GM19397 (cell line): ENCODE measurements around the gene RPS29.
"Not testable (repeated sequence)": the region's sequence is repeated elsewhere in the genome, so short reads cannot be mapped to it uniquely, and the experiment has no call there.

Source experiments
- ATAC-seq: cut with Tn5 transposase; IDR thresholded peaks from one replicate; pipeline ENCODE4 v1.9.1; 2021; ENCODE audit warnings: mild to moderate bottlenecking, moderate library complexity; ENCODE audit not compliant: unreplicated experiment

Gene RPS29

DNA sequence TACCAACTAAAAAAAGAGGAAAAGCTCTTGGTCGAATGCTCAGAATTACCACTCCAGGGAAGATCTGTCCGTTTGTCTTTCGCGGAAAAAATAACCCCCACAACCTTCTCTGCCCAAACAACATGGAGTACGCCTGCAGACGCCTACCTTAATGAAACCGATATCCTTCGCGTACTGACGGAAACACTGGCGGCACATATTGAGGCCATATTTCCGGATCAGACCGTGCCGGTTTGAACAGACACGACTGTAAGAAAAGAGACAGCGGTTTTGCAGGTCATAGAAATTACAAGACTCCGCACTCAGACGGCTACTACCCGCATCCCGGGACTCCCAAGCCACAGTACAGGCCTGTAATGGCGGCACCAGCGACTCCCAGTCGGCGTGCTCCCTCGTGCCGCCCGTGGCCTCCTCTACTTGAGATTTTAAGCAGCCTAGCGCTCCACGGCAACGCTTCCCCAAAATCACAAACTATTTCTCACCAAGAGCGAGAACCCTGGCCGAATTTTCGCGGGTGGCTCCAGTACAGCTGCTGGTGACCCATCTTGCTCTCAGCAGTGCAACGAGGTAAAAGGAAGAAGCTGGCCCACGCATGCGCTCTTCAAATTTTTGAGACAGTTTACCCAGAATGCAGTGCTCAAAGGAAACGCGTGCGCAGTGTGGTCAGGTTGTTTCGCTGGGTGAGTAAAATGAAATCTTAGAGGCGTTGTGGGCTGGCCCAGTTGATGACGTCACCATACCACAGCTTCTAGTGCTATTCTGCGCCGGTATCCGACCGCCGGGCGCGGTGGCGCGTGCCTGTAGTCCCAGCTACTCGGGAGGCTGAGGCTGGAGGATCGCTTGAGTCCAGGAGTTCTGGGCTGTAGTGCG, at the start of gene RPS29:
Gene RPS29 (minus strand): TSS at position 578 of the 870 bp plus-strand sequence. CDS start 34 bp downstream, at position 544.
- ATAC-seq: peak; percentile 88

DNA sequence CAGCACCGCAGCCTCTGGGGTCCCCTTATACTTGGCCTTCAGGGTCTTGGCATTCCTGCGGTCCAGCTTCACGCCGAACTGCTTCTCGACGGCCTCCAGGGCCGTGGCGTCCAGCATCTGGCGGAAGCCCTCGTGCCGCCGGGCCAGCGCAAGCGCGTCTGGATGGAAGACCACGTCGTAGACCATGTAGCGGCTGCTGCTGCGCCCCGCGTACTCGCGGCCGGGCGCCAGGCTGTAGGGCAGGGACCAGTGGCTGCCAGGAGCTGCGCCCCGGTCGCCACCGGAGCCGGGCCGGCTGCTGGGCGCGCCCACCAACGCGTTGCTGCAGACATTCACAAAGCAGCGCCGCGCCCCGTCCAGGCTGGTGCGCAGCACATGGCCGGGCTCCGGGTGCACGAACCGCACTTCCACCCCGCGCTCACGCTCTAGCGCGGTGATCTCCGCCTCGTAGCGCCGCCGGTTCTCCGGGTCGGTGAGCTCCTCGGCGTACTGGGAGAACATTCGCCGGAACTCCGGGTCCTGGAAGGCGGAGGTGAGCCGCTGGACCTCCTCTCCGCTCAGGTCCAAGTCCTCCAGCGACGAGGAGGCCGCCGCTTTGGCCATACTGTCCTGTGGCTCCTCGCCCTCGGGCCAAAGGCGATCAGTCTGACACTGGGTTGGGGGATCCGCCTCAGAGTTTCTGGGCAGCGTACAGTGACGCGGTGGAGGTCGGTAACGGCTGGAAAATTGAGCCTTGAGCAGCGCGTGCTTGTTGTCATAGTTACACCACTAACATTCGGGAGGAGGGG, 48.6 kb upstream of the RPS29 start, which contains the start of gene DNAAF2:
Gene DNAAF2 (minus strand): TSS at position 698 of the 788 bp plus-strand sequence. CDS start 95 bp downstream, at position 603.
- peak; percentile 31 for ATAC-seq

DNA sequence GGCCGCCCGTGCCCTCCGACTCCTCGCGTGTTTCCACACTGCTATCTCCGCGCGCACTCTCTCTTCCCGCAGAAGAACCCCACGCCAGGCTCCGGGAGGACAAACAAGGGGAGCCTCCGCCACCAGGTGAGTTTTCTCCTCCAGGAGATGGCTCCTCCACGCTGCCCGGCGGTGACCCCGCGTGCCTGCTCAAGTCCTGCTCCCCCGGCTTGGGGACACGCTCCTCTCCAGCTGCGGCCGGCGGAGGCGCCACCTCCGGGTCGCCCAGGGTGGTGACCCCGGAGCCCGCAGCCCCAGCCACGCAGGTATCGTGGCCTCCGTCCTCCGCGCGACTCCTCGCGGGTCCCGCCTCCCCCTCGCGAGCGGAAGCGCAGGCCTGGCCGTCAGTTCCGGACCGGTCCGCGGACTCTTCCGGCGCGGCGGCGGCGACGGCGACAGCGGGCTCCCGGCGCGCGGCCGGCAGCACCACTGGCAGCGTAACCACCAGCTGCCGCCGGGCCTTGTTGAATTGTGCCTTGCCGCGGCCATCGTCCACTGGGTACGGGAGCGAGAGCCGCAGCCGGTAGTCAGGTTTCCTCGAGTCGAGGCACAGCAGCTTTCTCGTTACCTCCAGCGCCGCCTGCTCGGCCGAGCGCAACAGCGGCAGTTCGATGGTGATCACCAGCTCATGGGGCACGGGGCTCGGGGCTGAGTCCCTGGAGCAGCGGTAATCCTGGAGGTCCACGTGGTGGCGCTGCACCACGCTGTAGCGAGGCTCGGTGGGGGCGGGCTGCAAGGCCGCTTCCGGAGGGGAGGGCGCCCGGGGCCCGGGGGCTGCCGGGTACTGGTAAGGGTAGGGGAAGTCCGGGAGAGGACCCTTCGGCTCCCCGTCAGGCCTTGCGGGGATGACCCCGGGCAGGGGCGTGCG, 47.7 kb upstream of the RPS29 start:
- peak; percentile 79 for ATAC-seq

DNA sequence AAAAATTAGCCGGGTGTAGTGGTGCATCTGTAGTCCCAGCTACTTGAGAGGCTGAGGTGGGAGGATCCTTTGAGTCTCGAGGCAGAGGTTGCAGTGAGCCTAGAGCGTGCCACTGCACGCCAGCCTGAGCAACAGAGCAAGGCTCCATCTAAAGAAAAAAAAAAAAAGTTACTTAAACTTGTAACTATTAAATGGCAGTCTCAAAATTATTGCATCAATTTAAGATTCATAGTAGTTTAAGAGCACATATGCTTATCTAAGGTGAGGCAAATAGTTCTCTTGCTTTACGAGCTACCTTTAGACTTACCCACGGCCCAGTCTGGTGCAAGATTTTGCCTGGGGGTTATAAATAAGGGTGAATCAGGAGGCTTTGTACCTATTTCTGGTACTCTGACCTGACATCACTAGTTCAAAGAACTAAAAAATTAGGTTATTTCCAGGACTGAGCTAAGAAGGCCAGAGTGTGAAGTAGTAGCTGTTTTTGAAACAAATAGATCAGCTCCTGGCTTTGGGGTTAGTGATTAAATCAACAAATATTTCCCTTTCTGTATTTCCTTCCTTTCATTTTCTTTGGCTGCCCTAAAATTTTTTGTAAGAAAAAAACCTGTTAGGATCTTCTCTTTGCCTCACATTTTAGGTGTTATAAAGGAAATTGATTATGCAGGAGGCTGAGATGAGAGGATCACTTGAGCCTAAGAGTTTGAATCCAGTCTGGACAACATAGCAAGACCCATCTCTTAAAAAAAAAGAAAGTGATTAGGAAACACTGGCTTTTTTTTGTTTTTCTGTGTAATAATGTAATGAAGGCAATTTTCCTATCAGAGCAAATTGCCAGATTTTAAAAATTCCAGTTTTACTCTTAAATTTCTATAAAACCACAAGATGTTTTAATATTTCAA, 38.0 kb upstream of the RPS29 start:
- no peak for ATAC-seq

DNA sequence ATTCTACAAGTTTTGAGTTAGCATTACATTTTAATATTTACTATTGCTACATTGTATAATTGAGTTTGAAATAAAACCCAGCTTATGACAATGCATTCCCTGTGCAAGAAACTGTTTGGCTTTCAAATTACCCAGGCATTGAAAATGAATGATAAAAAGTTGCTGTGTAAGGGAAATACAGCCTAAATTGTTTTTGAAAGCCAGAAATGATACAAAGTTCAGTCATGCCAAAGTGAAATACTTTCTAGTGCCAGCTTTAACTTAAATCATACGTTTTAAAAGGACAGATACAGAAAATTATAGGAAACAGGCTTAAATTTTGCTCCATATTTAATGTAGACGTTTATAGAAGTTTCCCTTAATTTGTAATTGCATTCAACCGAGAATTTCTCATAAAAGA, 37.2 kb upstream of the RPS29 start:
- ATAC-seq: no peak

DNA sequence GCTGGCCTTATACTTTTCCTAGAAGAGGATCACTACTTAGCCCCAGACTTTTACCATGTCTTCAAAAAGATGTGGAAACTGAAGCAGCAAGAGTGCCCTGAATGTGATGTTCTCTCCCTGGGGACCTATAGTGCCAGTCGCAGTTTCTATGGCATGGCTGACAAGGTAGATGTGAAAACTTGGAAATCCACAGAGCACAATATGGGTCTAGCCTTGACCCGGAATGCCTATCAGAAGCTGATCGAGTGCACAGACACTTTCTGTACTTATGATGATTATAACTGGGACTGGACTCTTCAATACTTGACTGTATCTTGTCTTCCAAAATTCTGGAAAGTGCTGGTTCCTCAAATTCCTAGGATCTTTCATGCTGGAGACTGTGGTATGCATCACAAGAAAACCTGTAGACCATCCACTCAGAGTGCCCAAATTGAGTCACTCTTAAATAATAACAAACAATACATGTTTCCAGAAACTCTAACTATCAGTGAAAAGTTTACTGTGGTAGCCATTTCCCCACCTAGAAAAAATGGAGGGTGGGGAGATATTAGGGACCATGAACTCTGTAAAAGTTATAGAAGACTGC, 35.9 kb upstream of the RPS29 start:
- no peak for ATAC-seq

DNA sequence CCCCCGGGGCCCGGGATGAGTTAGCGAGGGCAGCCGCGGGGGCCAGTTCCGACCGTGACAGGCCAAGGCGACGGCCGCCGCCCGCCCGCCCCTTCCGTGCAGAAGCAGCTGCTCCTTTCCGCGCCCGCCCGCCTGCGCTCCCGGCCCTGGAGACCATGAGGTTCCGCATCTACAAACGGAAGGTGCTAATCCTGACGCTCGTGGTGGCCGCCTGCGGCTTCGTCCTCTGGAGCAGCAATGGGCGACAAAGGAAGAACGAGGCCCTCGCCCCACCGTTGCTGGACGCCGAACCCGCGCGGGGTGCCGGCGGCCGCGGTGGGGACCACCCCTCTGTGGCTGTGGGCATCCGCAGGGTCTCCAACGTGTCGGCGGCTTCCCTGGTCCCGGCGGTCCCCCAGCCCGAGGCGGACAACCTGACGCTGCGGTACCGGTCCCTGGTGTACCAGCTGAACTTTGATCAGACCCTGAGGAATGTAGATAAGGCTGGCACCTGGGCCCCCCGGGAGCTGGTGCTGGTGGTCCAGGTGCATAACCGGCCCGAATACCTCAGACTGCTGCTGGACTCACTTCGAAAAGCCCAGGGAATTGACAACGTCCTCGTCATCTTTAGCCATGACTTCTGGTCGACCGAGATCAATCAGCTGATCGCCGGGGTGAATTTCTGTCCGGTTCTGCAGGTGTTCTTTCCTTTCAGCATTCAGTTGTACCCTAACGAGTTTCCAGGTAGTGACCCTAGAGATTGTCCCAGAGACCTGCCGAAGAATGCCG, 35.1 kb upstream of the RPS29 start:
- ATAC-seq: peak; percentile 39

DNA sequence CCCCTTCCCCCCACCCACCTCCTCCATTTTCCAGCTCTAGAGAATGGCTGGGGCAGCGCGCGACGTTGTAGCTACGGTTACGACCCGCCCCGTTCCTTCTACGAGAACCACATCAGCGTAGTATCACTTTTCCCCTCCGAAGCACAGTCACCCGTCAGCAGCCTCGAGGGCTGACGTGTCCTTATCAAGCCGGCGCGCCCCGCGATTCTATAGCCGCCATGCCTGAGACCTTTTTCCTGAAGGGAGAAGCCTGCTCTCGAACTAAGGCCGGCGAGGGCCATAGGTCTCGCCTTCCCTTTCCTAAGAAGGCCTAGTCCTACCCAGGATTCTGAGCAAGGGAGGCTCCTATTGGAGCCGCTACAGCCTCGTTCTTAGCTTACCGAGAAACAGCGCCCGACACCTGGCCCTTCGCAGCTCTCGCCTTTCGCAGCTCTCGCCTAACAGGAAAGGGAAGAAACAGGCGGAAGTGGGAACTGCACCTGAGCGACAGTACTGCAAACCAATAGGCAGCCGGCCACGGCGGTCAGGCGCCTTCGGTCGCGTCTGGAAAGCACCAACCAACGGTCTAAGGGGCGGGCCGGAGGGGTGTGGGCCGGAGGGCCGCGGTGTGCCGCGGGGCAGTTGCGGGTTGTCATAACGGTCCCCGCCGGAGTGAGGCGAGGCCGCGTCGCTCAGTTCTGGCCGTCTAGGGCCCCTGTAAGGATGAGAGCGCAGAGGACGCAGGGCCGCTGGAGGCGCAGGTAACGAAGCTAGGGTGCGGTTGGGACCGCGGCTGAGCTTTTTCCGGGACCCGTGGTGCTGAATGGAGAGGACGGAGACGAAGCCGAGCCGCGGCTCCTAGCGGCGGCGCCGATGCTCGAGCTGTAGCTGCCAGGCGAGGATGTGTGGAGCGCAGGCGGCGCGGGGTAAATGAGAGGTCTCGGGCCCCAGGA, 34.3 kb upstream of the RPS29 start, which contains the start of the genes MGAT2 and RPL36AL:
Gene MGAT2 (plus strand): TSS at position 618 of the 932 bp plus-strand sequence. CDS start 470 bp downstream, outside the sequence.
Gene RPL36AL (minus strand): TSS at position 445 of the 932 bp plus-strand sequence. CDS start 1,522 bp downstream, outside the sequence.
- ATAC-seq: peak; percentile 97

DNA sequence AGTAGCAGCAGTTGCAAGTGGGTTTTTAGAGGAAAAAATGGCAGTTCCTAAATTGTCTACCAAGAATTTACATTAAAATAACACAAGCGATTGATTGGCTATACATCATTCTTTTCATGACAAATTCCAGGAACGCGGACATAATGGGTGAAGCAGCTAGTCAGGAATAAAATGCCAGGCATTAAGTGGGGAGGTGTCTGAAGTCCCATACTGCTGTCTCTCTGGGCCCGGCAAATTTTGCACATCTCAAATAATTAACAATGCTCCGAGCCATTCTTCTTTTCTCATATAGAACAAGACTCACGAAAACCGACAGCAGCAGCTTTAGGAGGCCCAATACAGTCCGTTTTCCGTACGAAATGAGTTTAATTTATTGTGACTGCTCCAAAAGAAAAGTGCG, 33.5 kb upstream of the RPS29 start:
- no peak for ATAC-seq

DNA sequence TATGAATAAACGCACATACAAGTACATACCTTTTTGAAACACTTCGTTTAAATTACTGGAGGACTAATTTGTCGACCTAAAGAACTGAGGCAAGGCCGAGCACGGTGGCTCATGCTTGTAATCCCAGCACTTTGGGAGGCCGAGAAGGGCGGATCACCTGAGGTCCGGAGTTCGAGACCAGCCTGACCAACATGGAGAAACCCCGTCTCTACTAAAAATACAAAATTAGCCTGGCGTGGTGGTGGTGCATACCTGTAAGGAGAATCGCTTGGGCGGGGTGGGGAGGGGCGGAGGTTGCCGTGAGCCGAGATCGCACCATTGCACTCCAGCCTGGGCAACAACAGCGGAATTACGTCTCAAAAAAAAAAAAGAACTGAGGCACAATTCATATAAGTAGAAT, 33.1 kb upstream of the RPS29 start:
- not testable (repeated sequence) for ATAC-seq

DNA sequence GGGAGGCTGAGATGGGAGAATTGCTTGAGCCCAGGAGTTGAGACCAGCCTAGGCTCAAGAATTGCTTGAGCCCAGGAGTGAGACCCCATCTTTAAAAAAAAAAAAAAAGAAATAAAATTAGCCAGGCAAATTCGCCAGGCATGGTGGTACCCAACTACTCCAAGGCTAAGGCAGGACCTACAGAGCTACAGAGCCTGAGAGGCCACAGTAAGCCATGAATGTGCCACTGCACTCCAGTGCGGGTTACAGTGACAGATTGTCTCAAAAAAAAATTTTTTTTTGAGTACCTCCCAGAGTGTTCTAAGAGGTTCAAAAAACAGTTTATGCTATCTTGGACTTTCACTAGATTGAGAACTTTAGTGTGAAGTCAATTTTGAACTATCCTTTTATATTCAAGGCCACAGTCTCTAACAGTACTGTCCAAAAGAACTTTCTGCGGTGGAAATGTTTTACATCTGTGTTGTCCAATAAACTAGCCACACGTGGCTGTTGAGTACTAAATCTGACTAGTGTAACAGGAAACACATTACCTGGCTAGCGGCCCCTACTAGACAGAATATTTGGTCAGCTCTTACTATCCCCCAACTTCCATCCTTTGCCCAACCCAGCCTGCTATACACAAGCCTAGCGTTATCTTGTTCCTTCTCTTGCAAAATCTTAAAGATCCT, 31.8 kb upstream of the RPS29 start:
- no peak for ATAC-seq

DNA sequence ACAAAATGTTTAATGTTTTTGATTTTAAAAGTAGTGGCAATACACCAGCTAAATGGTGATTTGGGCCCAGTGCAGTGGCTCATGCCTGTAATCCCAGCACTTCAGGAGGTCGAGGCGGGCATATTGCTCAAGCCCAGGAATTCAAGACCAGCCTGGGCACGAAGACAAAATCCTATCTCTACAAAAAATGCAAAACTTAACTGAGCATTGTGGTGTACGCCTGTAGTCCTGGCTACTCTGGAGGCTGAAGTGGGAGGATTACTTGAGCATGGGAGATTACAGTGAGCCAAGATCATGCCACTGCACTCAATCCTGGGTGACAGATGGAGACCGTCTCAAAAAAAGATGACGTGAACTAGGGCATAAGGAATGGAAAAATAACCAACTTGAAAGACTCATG, 29.6 kb upstream of the RPS29 start:
- ATAC-seq: no peak

DNA sequence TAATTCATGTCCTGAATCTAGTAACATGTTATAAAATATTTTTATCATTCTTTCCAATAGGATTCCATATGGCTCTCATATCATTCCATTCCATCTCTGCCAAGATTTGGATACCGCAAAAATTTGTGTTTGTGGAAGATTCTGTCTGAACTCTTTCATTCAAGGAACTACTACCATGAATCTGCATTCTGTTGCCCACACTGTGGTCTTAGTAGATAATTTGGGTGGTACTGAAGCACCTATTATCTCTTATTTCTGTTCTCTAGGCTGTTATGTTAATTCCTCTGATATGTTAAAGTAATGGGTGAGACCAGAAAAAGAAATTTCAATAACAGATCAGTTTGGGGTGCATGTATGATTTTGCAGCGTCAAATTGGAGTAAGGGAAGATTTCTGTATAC, 28.0 kb upstream of the RPS29 start:
- ATAC-seq: no peak

DNA sequence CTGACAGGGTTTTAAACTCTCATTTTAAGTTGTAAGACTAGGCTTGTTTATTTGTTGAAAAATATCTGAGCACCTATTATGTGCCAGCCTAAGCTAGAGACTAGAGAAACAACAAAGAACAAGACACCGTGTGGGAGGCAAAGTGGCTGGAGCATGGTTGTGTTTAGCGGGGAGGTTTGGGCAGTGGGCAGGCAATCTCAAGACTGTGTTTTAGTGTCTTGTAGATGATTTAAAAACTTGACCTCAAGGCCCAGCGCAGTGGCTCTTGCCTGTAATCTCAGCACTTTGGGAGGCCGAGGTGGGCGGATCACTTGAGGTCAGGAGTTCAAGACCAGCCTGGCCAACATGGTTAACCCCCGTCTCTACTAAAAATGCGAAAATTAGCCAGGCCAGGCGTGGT, 26.5 kb upstream of the RPS29 start:
- no peak for ATAC-seq

DNA sequence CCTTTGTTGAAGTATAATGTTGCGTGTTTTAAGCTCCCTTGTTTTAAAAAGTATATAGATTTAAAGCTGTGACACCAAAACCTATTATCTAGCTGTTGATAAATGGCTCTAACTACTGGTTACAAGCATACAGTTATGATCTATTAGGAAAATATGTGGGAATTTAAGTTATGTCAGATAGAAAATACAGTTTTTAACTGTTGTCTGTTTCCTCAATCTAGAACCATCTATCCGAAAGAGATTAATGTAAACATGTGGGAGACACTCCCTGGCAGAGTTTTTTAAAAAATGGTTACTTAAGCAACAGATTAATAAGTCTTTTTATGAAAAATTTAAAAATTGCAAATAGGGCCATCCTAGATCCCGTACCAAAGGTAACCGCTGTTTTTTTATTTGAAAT, 26.1 kb upstream of the RPS29 start:
- no peak for ATAC-seq

DNA sequence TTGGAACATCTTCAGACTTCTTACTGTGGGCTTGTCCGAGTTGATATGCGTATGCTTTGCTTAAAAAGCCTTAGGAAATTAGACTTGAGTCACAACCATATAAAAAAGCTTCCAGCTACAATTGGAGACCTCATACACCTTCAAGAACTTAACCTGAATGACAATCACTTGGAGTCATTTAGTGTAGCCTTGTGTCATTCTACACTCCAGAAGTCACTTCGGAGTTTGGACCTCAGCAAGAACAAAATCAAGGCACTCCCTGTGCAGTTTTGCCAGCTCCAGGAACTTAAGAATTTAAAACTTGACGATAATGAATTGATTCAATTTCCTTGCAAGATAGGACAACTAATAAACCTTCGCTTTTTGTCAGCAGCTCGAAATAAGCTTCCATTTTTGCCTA, 21.4 kb upstream of the RPS29 start:
- no peak for ATAC-seq
